Measurements from ENCODE around the gene CAPN5. TPM values are rescaled to one million over a fixed set of nuclear protein-coding genes. Genes with fewer than 3 reads are reported as not detected.

The CAPN5 gene
- total RNA-seq, 1 donor from 2014 or later: 7.8 TPM

- H3K4me3 ChIP-seq (ENCODE audit: low read depth, low read length): no peak overlapping the region
- DNase-seq (ENCODE audit: low read depth): no peak
- TF ChIP-seq CTCF (IDR thresholded peaks at IDR 0.05; ENCODE audit: insufficient read depth, low read length, poor library complexity, severe bottlenecking): no peak
- no peaks in the 10 kb centered on the region for H3K27me3 ChIP-seq (ENCODE audit: control insufficient read depth, insufficient read depth, low read length)
- H3K36me3 ChIP-seq (ENCODE audit: control insufficient read depth, insufficient read depth, low read length): no peaks in the 10 kb centered on the region
These were observed 14.3 kb upstream of the CAPN5 start for GRCh38 chr11:77052518-77052917.

GRCh38 chr11:77053217-77054015 lies 13.4 kb upstream of the CAPN5 start:
- no peaks in the 10 kb centered on the region for H3K36me3 ChIP-seq (ENCODE audit: control insufficient read depth, insufficient read depth, low read length)
- H3K4me3 ChIP-seq (ENCODE audit: low read depth, low read length): no peak overlapping the region
- no peaks in the 10 kb centered on the region for H3K27me3 ChIP-seq (ENCODE audit: control insufficient read depth, insufficient read depth, low read length)
- DNase-seq (ENCODE audit: low read depth): no peak
- no peak for TF ChIP-seq CTCF (IDR thresholded peaks at IDR 0.05; ENCODE audit: insufficient read depth, low read length, poor library complexity, severe bottlenecking)

GRCh38 chr11:77054084-77054483 lies 12.7 kb upstream of the CAPN5 start:
- no peak for DNase-seq (ENCODE audit: low read depth)

GRCh38 chr11:77055101-77055561 lies 11.6 kb upstream of the CAPN5 start:
- H3K36me3 ChIP-seq (ENCODE audit: control insufficient read depth, insufficient read depth, low read length): no peaks in the 10 kb centered on the region
- DNase-seq (ENCODE audit: low read depth): no peak
- no peak for TF ChIP-seq CTCF (IDR thresholded peaks at IDR 0.05; ENCODE audit: insufficient read depth, low read length, poor library complexity, severe bottlenecking)
- no peaks in the 10 kb centered on the region for H3K27me3 ChIP-seq (ENCODE audit: control insufficient read depth, insufficient read depth, low read length)
- no peak overlapping the region for H3K4me3 ChIP-seq (ENCODE audit: low read depth, low read length)

More at GRCh38 chr11:77054084-77054483, 12.7 kb upstream of the CAPN5 start:
- no peaks in the 10 kb centered on the region for H3K36me3 ChIP-seq (ENCODE audit: control insufficient read depth, insufficient read depth, low read length)
- TF ChIP-seq CTCF (IDR thresholded peaks at IDR 0.05; ENCODE audit: insufficient read depth, low read length, poor library complexity, severe bottlenecking): no peak
- H3K4me3 ChIP-seq (ENCODE audit: low read depth, low read length): no peak overlapping the region
- no peaks in the 10 kb centered on the region for H3K27me3 ChIP-seq (ENCODE audit: control insufficient read depth, insufficient read depth, low read length)

- no peak for DNase-seq (ENCODE audit: low read depth)
- no peak overlapping the region for H3K4me3 ChIP-seq (ENCODE audit: low read depth, low read length)
- H3K36me3 ChIP-seq (ENCODE audit: control insufficient read depth, insufficient read depth, low read length): no peaks in the 10 kb centered on the region
- no peak for TF ChIP-seq CTCF (IDR thresholded peaks at IDR 0.05; ENCODE audit: insufficient read depth, low read length, poor library complexity, severe bottlenecking)
- no peaks in the 10 kb centered on the region for H3K27me3 ChIP-seq (ENCODE audit: control insufficient read depth, insufficient read depth, low read length)
These were observed 10.9 kb upstream of the CAPN5 start for GRCh38 chr11:77055913-77056312.
